ENCODE measurements around the gene FARP1.

Gene FARP1

DNA sequence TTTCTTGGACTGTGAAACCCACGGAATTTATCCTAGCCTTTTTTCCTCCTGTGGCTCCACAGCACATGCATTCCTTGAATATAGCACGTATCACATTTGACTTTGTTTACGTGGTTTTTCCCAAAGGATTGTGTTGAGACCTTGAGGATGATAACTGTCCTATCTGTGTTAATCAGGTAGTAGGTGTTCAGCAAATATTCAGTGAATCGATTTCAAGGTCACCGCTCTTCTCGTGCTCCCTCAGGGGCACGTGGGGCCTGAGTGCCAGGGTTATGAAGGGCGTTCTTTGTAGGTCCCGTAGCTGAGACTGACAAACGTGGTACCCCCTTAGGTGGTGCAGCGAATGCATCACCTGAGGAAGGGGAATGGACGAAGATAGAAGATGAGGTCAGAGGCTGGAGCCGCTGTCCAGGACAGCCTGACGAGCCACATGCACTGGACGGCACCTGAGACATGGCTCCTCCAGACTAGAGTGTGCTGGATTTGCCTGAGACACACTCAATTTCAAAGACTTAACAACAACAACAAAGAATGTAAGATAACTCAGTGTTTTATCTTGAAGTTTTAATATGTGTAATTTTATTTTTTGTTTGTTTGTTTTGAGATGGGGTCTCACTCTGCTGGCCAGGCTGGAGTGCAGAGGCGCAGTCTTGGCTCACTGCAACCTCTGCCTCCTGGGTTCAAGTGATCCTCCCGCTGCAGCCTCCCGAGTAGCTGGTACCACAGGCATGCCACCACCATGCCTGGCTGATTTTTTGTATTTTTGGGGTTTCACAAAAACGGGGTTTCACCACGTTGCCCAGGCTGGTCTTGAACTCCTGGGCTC lies 165.4 kb downstream of the FARP1 start:
- DNase-seq (ENCODE audit: low read depth in 2 of 2), result no peak

DNA sequence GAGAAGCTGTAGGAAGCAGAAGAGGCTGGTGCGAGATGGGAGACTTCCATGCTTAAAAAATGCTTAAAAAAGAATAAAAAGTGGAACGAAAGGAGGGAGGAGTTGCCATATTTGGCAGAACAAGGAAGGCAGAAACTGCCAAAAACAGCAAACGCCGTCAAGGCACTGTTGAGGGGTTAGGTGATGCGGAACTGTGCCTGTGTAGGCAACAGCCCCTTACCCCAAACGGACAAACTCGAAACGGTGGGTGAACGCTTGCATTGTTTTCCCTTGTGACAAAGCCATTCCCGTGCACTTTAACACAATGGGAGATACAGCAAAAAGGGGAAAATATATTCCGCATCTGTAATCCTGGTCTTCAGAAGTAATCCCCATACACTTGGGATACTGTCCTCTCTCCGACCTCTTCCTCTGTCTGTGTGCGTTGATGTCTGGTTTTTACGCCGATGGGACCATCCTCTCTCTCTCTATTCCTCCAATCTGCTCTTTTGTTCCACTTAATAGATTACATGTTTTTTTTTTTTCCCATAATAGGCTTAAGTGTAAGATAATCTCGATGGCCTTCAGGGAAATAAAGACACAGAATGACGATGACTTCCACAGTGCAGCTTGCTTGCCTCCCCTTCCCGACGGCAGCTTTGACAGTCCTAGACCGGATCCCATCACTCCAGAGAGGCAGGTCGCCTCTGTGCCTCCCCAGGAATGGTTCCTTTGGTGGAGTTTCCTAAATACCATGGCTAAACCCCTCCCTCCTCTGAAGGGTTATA lies 166.9 kb downstream of the FARP1 start:
- DNase-seq (ENCODE audit: low read depth in 2 of 2), result no peak

DNA sequence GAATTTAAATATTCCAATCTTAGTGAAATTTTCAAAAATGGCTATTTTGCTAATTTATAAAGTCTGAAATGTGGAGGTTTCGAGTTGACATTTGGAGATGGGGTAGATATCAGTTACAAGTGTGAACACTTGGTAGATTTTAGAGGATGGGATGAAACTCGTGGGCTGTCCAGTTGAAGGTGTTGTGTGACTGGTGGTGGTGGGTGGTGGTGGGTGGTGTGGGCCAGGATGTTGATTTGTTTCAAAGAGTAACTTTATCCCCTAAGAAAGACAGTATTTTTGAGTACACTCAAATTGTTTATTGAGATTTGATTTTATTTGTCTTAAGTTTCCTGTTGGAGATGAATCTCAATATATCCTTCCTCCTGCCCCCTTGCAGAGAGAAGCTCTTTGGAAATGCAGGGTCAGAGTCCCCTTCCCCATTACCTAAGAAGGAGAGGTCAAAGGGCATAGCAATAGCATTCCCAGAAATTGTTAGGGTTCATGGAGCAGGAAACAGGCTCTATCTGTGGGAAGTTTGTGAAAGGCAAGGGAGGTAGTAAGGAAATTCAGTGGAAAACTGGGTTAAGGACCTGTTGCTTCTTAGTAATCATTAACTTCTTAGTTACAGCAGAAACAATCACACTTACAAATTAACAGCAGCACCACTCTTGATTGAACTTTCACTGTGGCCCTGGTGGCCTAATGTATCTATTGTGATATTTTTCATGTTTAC lies 167.7 kb downstream of the FARP1 start:
- no peak for DNase-seq (ENCODE audit: low read depth in 2 of 2)

DNA sequence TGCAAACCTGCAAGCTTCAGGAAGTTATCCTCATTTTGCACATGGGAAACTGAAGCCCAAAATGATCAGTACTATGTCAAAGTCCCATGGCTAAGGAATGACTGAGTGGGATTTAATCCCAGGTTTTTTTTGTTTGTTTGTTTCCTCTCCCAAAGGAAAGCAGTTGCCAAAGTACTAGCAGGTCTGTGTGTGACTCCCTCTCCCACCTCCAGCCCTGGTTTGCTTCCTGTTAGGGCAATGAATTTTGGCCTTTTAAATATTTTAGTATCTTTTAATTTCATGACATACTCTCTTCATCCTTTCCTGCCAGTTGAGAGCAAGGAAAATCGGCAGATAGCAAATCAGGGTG lies 168.3 kb downstream of the FARP1 start:
- DNase-seq (ENCODE audit: low read depth in 2 of 2), result no peak

DNA sequence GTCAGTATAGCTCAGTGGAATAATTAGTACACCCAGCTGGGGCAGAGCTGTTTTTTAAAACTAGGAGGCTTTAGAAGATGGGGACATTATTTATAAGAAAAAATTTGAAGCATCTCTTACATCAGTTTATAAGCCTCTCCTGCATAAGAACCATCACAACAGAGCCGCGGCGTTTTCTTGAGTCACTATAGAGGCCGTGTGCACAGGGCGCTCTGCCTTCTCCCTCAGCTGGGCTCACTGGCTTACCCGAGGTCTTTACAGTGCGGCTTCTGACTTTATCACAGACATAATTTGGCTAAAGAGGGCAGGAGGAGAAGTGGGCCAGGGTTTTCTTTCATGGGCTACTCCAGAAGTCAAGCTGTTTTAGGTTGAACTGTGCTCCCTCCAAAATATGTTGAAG lies 169.7 kb downstream of the FARP1 start:
- no peak for DNase-seq (ENCODE audit: low read depth in 2 of 2)

DNA sequence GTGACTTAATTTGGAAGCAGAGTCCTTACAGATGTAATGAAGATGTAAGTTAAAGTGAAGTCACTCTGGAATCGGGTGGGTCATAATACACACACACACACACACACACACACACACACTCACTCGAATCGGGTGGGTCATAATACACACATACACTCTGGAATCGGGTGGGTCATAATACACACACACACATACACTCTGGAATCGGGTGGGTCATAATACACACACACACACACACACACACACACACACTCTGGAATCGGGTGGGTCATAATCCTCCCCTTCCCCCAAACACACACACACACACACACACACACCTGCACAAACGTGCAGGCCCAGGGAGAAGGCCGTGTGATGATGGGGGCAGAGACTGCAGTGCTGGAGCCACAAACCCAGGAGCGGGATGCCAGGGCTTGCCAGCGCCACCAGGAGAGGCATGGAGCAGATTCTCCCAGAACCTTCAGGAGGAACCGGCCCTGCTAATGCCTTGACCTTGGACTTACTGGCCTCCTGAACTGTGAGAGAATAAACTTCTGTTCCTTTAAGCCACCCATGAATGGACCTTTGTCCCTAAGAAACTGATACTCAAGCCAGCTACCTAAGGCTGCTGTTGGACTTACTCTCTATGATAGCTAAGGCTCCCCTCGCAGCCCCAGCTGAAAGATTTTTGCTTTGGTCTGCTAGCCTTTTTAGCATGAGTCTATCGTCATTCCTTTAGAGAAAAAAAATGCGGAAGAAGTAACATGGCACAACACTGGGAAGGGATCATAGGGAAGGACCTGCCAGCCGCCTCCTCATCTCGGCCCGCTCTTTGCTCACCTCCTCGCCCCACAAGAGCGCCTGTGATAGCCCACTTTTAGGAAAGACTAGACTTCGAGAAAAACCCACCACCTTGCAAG lies 170.4 kb downstream of the FARP1 start:
- DNase-seq (ENCODE audit: low read depth in 2 of 2), result no peak

DNA sequence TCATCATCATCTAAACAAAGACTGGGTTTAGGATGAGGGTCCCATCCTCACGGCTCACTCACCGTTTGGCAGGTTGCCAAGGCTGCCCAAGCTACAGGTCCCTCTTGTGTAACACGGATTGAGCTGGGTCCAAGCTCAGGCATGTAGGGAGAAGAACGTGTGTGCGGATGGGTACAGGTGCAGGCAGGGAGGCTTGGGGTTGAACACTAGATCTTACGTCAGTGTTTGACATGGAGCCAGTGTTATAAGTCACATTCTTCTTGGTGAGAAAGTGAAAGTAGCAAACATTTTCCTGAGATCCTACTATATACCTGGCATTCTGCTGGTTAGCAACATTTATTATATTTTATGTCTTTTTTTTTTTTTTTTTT lies 171.0 kb downstream of the FARP1 start:
- DNase-seq (ENCODE audit: low read depth in 2 of 2), result no peak

DNA sequence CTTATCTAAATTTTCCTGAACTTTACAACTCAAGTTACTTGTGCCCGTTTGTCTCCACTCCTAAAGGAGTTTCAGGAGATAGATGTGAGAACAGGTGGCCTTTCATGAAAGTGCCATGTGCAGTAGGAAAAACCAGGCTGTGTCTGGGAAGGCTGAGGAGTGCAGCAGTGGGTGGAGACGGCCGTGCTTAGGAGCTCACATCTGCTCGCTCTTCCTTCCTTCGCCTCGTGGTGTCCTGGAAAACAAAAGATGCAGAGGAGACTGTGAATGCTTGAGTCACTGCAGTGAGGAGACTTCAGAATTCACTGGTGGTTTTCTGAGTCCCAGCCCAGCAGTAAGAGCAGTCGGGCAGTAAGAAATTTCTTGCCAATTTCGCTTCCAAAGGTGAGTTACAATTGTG lies 172.6 kb downstream of the FARP1 start:
- no peak for DNase-seq (ENCODE audit: low read depth in 2 of 2)

DNA sequence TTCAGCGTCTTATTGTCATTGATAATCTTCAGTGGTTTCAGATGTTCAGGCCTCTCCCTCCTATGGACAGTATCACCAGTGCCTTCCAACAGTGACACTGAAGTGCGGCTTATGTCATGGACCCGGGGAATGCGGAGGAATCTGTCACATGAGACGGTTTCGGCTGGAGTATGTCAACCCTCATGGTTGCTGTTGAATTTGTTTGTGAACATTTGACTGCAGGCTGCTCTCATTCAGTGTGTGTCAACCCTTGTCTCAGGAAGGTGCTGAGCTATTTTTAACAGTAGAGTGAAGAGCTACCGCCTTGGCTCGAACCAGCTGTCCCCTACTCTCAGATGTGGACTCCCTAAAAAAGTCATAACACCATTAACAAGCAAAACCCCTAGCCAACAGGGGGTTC lies 173.0 kb downstream of the FARP1 start:
- DNase-seq (ENCODE audit: low read depth in 2 of 2), result no peak

DNA sequence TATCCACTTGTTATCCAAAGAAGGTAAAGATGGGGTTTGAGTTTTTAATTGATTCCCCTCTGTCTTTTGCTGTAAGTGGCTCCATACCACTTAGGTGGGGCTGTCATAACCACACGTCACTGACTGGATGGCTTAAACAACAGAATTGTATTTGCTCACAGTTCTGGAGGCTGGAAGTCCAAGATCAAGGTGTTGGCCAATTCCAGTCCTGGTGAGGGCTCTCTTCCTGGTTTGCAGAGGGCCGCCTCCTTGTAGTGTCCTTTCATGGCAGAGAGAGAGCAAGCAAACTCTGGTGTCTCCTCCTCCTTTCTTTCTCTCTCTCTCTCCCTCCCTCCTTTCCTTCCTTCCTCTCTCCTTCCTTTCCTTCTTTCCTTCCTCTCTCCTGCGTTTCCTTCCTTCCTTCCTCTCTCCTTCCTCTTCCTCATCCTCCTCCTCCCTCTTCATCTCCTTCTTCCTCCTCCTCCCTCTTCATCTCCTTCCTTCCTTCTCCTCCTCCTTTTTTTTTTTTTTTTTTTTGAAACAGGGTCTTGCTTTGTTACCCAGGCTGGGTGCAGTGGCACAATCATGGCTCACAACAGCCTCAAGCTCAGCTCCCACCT lies 174.8 kb downstream of the FARP1 start:
- no peak for DNase-seq (ENCODE audit: low read depth in 2 of 2)

DNA sequence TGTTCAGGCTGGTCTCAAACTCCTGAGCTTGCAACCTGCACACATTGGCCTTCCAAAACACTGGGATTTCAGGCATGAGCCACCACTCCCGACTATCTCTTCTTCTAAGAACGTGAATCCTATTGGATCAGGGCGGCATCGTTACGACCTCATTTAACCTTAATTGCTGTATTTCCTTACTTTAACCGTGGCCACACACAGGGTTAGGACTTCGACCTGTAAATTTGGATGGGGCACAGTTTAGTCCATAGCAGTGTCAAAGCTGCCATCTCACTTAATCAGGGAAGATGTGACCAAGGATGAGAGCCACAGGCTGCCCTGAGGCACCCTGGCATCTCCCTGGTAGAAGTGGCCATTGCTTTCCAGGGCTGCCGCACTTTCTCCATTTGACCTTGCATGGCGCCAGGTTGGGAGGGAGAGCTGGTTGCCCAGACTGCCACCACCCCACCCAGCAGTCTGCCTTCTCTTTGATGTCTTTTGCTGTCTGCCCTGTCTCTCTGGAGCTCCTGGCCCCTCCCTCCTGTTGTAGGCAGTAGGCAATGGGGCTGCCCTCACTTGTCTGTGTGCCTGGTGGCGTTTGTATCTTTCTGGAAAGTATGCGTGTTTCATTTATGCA lies 175.5 kb downstream of the FARP1 start:
- no peak for DNase-seq (ENCODE audit: low read depth in 2 of 2)

DNA sequence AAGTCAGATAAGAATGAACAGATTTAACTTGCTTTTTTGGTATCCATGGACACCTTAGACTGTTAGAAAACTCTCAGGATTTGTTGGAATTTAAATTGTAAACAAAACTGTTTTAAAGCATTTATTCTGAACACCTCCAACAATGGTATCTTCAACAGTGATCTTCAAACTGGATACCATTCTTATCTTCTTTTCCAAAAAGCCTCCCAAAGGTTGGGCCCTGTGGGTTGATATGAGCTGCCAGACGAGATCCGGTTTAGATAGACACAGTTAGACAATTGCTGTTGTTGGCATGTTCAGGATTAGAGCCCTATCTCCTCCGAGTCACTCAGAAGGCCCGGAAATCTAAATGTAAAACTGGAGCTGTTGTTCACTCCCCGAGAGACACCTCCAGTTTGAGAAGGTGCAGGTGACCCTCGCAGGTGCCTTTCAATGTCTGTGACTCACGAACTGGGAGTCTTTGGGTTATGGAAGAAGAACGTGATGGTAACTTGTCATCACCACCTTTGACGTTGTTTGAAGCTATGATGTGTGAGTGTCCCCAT lies 177.7 kb downstream of the FARP1 start:
- DNase-seq (ENCODE audit: low read depth in 2 of 2), result no peak

DNA sequence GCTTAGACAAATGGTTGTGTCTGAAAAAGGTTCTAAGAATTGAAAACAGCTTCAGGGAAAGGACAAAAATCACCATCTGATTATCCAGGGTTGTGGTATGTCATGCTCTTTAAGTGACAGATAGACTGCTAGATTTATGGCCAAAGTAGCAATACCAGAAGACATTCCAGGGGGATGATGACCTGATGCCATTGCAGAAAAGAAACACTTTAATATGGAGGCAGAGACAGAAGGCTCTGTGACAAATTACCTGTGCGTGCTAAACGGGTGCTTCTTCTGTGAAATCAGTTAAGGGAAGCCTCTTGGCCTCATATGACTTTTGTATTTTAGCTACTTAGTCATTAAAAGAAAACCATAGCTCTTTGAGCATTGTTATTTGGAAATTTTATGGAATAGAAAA lies 178.5 kb downstream of the FARP1 start:
- no peak for DNase-seq (ENCODE audit: low read depth in 2 of 2)

DNA sequence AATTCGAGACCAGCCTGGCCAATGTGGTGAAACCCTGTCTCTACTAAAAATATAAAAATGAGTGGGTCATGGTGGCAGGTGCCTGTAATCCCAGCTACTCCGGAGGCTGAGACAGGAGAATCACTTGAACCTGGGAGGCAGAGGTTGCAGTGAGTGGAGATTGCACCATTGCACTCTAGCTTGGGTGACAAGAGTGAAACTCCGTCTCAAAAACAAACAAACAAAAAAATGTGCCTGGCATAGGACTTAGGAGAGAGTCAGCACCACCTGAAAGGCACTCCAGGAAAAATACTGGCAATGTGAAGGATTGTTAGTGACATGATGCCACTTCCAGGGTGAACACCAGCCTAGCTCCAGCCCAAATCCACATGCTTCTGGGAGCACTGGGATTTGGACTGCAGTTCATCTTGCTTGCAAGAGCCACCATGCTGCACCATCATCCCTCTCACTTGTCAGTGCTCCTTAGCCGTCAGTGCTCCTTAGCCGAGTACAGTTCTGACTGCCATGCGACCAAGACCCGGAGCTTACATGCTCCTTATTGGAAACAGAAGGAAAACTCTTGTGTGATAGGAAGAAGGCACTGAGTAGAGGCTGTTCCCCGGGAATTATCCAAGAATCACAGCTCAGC lies 179.3 kb downstream of the FARP1 start:
- DNase-seq (ENCODE audit: low read depth in 2 of 2), result no peak

DNA sequence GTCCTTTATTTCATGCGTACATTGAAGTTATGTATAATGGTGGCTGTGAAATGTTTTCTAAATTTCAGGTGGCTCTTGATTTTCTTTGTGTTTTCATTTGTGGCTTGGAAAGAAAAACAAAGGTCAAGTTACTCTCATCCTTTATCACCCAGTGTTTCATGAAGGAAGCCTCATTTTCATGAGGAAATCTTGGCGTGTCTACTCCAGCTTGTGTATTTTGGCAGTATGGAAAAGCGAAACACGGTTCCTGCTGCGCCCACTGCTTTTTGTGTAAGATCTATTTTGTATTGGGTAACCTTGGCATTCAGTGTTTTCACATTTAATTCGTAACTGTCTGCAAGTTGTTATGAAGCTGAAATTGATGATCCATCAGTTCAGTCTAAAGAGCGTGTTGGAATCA lies 181.2 kb downstream of the FARP1 start:
- DNase-seq (ENCODE audit: low read depth in 2 of 2), result no peak

DNA sequence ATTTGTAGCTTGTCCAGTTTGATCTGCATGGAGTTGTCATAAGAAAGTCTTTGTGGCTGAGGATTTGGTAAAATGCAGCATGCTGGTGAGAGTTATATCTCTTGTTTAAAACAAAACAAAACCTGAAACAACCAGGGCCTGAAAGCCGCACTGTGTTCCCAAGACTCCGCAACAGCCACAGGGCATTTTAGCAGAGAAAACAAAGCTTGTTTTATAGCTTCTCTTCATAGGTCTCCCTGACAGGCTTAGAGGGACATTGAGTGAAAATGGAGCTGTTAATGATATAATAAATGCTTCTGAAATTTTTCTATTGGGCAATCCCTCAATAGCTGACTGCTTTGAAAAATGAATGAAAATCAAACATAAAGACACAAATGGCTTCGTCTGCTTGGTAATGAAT lies 182.8 kb downstream of the FARP1 start:
- DNase-seq (ENCODE audit: low read depth in 2 of 2), result no peak

DNA sequence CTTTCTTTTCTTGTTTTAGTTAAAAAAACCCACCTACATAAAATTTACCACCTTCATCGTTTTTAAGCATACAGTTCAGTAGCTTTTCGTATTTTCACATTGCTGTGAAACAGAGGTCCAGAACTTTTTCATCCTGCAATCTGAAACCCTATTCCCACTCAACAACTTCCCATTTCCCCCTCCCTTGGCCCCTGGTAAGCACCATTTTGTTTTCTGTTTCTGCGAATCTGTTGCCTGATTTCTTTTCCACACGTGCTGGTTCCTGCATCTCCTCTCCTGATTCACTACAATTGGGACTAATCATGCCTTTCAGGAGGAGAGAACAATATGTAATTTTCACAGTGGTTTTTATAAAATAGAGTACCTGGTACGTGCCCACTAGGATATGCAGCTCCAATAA lies 183.4 kb downstream of the FARP1 start:
- DNase-seq (ENCODE audit: low read depth in 2 of 2), result no peak

DNA sequence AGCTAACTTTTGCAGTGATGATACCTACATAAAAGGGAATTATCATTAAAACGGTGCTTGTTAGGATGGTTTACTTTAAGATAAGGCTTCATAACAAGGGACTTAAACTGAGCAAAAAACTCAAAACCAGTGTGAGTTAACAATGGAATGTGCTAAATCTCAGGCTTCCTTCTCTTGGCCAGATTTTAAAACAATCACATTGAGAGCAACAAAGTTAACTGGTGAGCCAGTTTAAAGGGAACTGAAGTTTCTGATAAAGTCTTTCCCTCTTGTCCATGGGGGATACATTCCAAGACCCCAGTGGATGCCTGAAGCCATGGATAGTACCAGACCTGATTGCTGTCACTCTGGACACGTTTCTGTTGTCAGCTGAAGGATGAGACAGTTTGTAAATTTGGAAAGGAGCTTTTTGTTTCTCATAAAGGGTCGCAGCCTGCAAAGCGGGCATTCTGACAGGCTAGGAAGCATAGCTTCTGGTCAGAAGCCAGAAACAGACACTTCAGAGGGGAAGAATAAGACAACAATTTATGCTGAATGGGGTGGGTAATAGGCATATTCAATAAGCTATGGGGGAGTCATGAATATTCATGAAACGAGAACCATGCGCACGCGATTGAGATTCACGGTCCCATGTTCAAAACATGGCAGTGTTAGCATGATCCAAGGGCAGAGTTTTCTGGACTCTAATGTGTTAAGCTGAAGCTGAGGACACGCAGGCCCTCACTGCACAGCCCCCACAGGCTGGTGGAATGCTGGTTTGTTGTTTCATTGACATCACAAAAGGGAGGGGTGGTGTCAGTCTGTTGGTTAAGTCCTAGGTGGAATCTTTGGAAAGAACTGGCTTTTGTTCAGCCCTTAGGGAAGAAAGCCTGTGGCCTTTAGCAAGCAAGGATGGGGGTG lies 184.7 kb downstream of the FARP1 start:
- no peak for DNase-seq (ENCODE audit: low read depth in 2 of 2)

DNA sequence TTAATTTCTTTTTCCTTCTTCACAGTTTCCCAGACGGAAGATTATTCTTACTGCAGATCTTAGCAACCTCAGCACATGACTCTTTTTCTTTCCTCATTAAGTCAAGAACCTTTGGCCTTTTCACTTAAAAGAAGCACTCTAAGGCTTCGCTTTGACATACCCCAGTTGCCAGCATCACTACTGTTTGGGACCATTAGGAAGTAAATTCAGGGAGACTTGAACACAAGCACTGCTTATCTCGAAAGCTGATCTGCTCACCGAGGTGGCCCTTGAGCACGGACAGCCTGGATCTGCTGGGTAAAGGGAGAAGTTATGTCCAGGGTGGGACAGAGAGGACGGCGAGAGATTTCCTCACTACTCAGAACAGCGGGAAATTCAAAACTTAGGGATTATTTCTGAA lies 185.6 kb downstream of the FARP1 start:
- DNase-seq (ENCODE audit: low read depth in 2 of 2), result no peak
